Adipocyte (in vitro differentiated cells): ENCODE data around the gene VAT1L.

Experiments
- DNase-seq: peaks from one replicate; pipeline ENCODE4 v3.0.0-alpha.2; 2015; ENCODE audit warnings: low read depth
- H3K27me3 ChIP-seq: replicated peaks from 2 replicates; pipeline ENCODE4 v1.7.0; 2013; ENCODE audit warnings: mild to moderate bottlenecking, low read length, moderate library complexity; ENCODE audit not compliant: control insufficient read depth, insufficient read depth
- H3K36me3 ChIP-seq: 2 replicates; pipeline ENCODE4 v1.7.0; 2013; ENCODE audit warnings: low read length, mild to moderate bottlenecking, moderate library complexity; ENCODE audit not compliant: control insufficient read depth, insufficient read depth, severe bottlenecking
- H3K4me1 ChIP-seq: 2 replicates; pipeline ENCODE4 v1.7.0; 2013; ENCODE audit warnings: mild to moderate bottlenecking, low read length, moderate library complexity; ENCODE audit not compliant: control insufficient read depth, insufficient read depth
- H3K4me3 ChIP-seq: 2 replicates; pipeline ENCODE4 v1.7.0; 2013; ENCODE audit warnings: mild to moderate bottlenecking, low read length, moderate library complexity
- H3K9ac ChIP-seq: 2 replicates; pipeline ENCODE4 v1.7.0; 2013; ENCODE audit warnings: mild to moderate bottlenecking, low read length, moderate library complexity
- H3K9me3 ChIP-seq: 2 replicates; pipeline ENCODE4 v1.7.0; 2013; ENCODE audit warnings: mild to moderate bottlenecking, low read length, moderate library complexity; ENCODE audit not compliant: control insufficient read depth

The VAT1L gene

DNA sequence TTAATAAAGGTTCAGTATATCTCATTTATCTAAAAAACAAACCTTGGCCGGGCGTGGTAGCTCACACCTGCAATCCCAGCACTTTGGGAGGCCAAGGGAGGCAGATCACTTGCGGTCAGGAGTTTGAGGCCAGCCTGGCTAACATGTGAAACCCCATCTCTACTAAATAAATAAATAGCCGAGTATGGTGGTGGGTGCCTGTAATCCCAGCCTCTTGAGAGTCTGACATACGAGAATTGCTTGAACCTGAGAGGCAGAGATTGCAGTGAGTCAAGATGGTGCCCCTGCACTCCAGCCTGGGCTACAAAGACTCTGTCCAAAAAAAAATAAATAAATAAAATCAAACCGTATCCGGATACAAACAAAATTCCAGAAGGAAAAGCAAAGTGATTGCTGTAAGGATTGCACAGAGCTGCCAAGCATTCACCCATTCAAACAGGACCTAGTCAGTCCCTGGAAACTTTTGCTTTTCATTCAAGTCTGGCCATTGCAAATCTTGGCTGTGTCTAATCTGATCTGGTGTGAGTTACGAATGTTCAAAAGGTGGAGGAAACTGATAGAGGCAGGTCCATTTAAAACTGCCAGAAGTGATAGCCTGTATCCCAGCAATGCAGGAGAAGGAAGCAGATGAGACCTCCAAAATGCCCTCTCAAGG is 131.5 kb downstream of the VAT1L start:
- no peak overlapping the region for H3K4me3 ChIP-seq
- DNase-seq: no peak

DNA sequence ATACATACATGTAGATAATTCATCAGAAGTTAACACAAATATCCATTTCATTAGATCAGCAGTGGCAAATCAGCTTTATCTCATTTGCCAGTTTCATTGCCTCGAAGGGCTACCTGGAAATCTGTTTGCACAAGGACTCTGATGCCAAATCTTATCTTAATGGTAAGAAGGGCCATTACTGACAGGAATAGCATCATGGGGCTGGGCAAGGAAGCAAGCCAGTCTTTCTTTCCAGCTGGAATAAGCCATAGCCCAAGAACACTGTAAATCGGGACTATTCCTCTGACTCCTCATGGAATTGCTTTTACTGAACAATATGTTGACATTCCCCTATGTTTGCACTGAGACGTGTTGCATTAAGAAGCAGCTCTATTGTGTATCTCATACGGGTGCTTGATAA is 132.6 kb downstream of the VAT1L start:
- Histone ChIP-seq H3K36me3 (no peaks in the 10 kb centered on the region), H3K4me3 (no peak overlapping the region), H3K4me1 (no peaks in the 10 kb centered on the region), H3K27me3 (peaks cover 8% of the 10 kb centered on the region), H3K9me3 (no peaks in the 10 kb centered on the region), H3K9ac (no peak overlapping the region)
- no peak for DNase-seq

More for the DNA sequence above, 131.5 kb downstream of the VAT1L start:
- no peaks in the 10 kb centered on the region for H3K4me1 ChIP-seq
- no peaks in the 10 kb centered on the region for H3K9me3 ChIP-seq
- no peaks in the 10 kb centered on the region for H3K36me3 ChIP-seq
- H3K27me3 ChIP-seq: peaks cover 8% of the 10 kb centered on the region
- no peak overlapping the region for H3K9ac ChIP-seq

DNA sequence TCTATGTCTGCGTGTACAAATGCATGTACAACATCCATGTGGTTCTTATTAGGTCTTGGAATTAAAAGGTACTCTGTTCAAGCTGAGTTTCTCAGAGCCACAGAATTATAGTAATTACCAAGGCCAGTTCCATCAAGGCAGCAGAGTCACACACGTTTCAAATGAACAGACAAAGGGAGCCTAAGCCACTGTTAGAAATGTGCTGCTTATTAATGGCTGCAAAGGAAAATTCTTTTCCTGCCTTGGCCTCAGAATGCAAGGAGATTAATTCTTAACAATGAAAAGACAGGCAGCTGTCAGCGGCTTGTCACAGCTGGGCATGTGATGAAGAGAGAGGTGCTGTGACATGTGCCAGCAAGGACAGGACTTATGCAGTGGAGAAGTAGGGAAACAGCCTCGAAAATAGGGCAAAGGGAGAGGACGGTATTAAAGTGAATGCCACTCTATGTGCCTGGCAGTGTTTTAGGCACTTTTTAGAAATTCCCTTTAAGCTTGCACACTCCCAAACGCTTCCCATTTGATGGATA is 133.9 kb downstream of the VAT1L start:
- no peaks in the 10 kb centered on the region for H3K9me3 ChIP-seq
- H3K4me3 ChIP-seq: no peak overlapping the region
- H3K36me3 ChIP-seq: no peaks in the 10 kb centered on the region
- no peak overlapping the region for H3K9ac ChIP-seq
- H3K27me3 ChIP-seq: peaks cover 8% of the 10 kb centered on the region
- no peaks in the 10 kb centered on the region for H3K4me1 ChIP-seq
- DNase-seq: no peak

DNA sequence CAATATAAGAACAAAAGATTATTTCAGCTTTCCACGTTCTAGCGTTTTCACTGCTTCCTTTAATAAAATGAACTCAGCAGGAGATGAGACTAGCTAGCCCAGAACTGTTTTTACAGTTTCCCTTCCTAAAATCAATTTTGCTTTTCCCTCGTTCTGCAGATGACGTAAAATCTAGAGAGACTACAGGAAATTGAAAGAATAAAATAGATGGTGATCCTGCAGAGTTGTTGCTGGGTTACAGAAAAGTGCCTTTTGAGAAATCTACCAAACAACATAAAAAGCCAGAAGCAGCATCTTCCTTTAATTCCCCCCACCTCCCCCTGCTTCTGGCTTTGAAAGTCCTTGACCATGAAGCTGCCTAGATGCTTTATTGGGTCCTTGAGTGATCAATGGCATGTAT is 137.2 kb downstream of the VAT1L start:
- Histone ChIP-seq H3K9me3 (no peaks in the 10 kb centered on the region), H3K9ac (no peak overlapping the region), H3K4me3 (no peak overlapping the region), H3K27me3 (peaks cover 8% of the 10 kb centered on the region), H3K4me1 (no peaks in the 10 kb centered on the region), H3K36me3 (no peaks in the 10 kb centered on the region)
- no peak for DNase-seq

DNA sequence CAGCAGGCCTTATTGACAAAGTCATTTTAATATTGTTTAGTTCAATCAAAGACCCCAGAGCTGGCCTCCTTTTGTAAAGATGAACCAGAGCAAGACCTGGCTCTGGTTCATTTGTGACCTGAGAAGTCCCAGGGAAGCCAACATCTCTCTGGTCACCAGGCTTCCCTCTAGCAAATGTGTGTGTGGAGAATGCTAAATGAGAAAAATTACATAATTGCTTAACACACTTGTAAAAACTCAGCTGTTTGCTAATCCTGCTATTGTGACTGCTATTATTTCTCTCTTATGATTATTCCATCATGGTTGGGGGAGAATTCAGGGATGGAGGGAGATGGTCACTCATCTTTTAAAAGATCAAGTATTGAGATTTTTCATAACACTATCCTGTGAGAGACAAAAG is 139.7 kb downstream of the VAT1L start:
- Histone ChIP-seq H3K9me3 (no peaks in the 10 kb centered on the region), H3K9ac (no peak overlapping the region), H3K36me3 (no peaks in the 10 kb centered on the region), H3K4me3 (no peak overlapping the region), H3K4me1 (no peaks in the 10 kb centered on the region), H3K27me3 (peaks cover 3% of the 10 kb centered on the region)
- no peak for DNase-seq

DNA sequence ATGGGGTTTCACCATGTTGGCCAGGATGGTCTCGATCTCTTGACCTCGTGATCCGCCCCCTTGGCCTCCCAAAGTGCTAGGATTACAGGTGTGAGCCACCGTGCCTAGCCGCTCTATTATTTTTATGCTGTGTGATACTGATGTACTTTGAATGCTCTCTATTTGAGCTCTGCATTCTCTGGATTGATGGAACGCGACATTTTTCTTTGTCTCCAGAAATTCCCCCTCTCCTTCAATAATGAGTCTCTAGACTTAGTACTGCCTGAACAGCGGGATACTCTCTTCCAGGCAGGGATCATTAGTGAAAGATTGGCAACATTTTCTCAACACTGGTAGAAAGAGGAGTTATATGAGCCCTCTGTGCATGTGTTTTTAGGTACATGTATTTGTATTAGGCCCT is 140.6 kb downstream of the VAT1L start:
- no peaks in the 10 kb centered on the region for H3K36me3 ChIP-seq
- H3K4me3 ChIP-seq: no peak overlapping the region
- no peaks in the 10 kb centered on the region for H3K4me1 ChIP-seq
- peaks cover 1% of the 10 kb centered on the region for H3K9me3 ChIP-seq
- peaks cover 3% of the 10 kb centered on the region for H3K27me3 ChIP-seq
- DNase-seq: no peak
- no peak overlapping the region for H3K9ac ChIP-seq

DNA sequence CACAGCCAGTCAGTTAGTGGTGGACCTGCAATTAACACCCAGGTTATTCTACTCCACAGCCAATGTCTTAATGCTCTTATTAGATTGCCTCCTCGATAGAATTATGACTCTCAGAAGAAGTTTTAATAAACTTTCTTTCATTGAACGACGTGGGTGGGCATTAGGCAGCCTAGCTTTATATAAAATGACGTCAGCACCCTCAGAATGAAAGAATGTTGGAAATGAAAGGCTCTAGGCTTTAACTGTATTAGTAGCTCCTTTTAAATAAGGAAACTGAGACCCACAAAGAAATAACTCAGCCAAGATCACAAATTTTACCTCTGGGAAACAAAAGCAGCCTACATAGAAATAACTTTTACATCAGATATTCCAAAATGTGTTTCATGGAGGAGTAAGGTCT is 142.7 kb downstream of the VAT1L start:
- DNase-seq: no peak
- no peaks in the 10 kb centered on the region for H3K4me1 ChIP-seq
- no peaks in the 10 kb centered on the region for H3K36me3 ChIP-seq
- H3K4me3 ChIP-seq: no peak overlapping the region
- H3K9ac ChIP-seq: no peak overlapping the region
- H3K27me3 ChIP-seq: no peaks in the 10 kb centered on the region
- peaks cover 19% of the 10 kb centered on the region for H3K9me3 ChIP-seq

DNA sequence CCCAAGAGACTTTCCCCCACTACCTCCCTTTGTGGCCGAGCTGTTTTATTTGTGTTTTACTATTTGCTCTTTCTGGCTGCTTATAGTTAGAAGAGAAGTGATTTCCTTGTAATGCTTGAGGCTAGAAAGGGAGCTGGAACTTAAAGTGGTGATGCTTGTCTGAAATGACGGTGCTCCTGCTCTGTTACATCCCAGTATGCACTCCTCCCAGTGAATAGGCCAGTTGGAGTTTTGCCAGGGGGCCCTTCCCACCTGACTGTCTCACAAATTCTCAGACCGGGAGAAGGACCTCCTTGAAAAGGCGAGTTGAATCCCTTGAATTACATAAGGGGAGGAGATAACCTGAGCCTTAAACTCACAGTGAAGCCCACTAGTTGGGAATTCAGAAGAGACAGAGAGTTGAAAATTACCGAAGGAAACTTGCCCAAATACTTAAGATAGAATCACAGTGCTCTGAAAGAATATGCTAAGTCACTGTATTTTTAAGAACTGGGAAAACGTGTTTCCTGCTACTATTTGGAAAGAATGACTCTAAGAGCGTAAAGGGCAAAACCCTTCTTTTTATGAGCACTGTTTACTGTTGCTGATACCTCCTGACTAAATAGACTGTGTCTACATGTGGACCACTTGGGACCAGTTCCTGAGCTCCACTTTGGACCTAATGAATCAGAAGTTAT is 149.2 kb downstream of the VAT1L start:
- H3K4me1 ChIP-seq: no peaks in the 10 kb centered on the region
- H3K9ac ChIP-seq: no peak overlapping the region
- peaks cover 19% of the 10 kb centered on the region for H3K9me3 ChIP-seq
- no peak for DNase-seq
- H3K36me3 ChIP-seq: no peaks in the 10 kb centered on the region
- no peak overlapping the region for H3K4me3 ChIP-seq
- H3K27me3 ChIP-seq: peaks cover 6% of the 10 kb centered on the region

DNA sequence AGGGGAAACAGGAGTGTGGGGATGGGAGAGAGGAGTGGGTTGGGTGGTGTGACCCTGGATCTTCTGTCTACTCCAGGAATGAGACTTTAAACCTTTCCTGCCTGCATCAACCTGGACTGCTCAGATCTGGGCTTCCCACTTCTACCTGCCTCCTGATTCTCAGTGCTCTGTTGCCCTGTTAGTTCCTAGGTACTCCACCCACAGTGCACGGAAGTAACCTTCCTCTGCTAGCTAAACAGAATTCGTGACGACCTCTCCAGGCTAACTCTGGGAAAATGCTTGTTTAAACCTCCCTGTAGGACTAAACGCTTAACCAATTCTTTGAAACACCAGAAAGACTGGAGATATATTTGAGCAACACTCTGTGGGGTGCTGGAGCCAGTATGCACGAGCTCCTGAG is 150.5 kb downstream of the VAT1L start:
- Histone ChIP-seq H3K9ac (no peak overlapping the region), H3K36me3 (no peaks in the 10 kb centered on the region)

DNA sequence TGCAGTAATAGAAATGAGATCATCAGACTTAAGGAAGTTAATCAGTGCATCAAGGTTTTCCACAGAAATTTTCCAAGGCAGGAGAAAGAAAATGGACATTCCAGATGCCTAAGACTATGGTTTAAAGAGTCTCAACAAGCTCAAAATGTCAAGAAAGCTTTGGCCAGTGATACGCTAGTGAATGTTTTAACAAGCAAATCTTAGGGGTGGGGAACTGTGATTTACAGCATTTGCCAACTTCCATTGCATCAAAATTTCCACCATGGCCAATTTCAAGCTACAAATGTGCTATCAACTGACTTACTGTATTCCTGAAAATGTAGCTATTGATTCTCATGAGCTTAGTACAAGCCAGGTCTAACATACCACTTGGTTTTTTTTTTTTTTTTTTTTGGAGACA is 151.6 kb downstream of the VAT1L start:
- no peak overlapping the region for H3K9ac ChIP-seq
- H3K4me3 ChIP-seq: no peak overlapping the region
- H3K36me3 ChIP-seq: no peaks in the 10 kb centered on the region
- DNase-seq: no peak
- peaks cover 8% of the 10 kb centered on the region for H3K9me3 ChIP-seq
- H3K27me3 ChIP-seq: peaks cover 6% of the 10 kb centered on the region
- no peaks in the 10 kb centered on the region for H3K4me1 ChIP-seq

More for the DNA sequence above, 150.5 kb downstream of the VAT1L start:
- no peak overlapping the region for H3K4me3 ChIP-seq
- H3K9me3 ChIP-seq: peaks cover 18% of the 10 kb centered on the region
- DNase-seq: no peak
- no peaks in the 10 kb centered on the region for H3K4me1 ChIP-seq
- peaks cover 6% of the 10 kb centered on the region for H3K27me3 ChIP-seq

DNA sequence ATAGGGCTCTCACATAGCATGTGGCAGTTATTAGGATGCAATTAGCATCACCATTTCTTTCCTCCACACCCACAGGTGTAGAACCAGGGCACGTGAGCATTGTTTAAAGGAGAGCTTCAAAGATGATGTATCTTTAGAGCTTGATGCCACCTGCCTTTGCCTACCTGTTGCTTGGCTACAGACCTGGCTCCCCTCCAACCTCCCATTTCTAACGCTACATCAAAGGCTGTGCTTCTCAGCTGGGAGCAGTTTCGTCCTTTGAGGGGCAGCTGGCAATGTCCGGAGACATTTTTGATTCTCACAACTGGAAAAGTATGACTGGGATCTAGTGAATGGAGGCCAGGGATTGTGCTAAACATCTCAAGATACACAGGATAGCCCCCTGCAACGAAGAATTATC is 155.4 kb downstream of the VAT1L start:
- DNase-seq: no peak
- Histone ChIP-seq H3K9me3 (no peaks in the 10 kb centered on the region), H3K4me3 (no peak overlapping the region), H3K36me3 (no peaks in the 10 kb centered on the region), H3K27me3 (peaks cover 17% of the 10 kb centered on the region), H3K4me1 (no peaks in the 10 kb centered on the region), H3K9ac (no peak overlapping the region)
